ENCODE measurements around the gene NAV1.

NAV1 gene

GRCh38 chr1:201543871-201544642 lies 5.1 kb downstream of the NAV1 start:
- no peak for TF ChIP-seq ZNF70 (CRISPR knock-in tag; IDR thresholded peaks at IDR 0.05)
- TF ChIP-seq TOX (CRISPR knock-in tag; IDR thresholded peaks at IDR 0.05; ENCODE audit: borderline replicate concordance), result no peak
- TF ChIP-seq ISL1 (CRISPR knock-in tag; IDR thresholded peaks at IDR 0.05), result no peak
- no peak for TF ChIP-seq ZFP30 (CRISPR knock-in tag; IDR thresholded peaks at IDR 0.05)
- no peak for TF ChIP-seq GLIS3 (CRISPR knock-in tag; IDR thresholded peaks at IDR 0.05)
- TF ChIP-seq CSRNP3 (CRISPR knock-in tag; IDR thresholded peaks at IDR 0.05), result no peak
- TF ChIP-seq POU6F1 (CRISPR knock-in tag; IDR thresholded peaks at IDR 0.05; ENCODE audit: borderline replicate concordance, low read depth), result no peak
- no peak for TF ChIP-seq RARB (CRISPR knock-in tag; IDR thresholded peaks at IDR 0.05)
- TF ChIP-seq TSHZ2 (CRISPR knock-in tag; IDR thresholded peaks at IDR 0.05), result no peak
- no peak for TF ChIP-seq OSR1 (CRISPR knock-in tag; IDR thresholded peaks at IDR 0.05)
- TF ChIP-seq PATZ1 (CRISPR knock-in tag; IDR thresholded peaks at IDR 0.05; ENCODE audit: borderline replicate concordance), result no peak
- no peak for TF ChIP-seq CSDC2 (CRISPR knock-in tag; IDR thresholded peaks at IDR 0.05)
- ATAC-seq, result no peak

- ATAC-seq, result no peak
- no peak for TF ChIP-seq CSRNP3 (CRISPR knock-in tag; IDR thresholded peaks at IDR 0.05)
- TF ChIP-seq TSHZ2 (CRISPR knock-in tag; IDR thresholded peaks at IDR 0.05), result no peak
- TF ChIP-seq CREB5 (CRISPR knock-in tag; IDR thresholded peaks at IDR 0.05; ENCODE audit: low read depth), result no peak
- no peak for TF ChIP-seq BACH2 (CRISPR knock-in tag; IDR thresholded peaks at IDR 0.05; ENCODE audit: borderline replicate concordance)
- TF ChIP-seq CSDC2 (CRISPR knock-in tag; IDR thresholded peaks at IDR 0.05), result no peak
- TF ChIP-seq ZFP30 (CRISPR knock-in tag; IDR thresholded peaks at IDR 0.05), result no peak
Measured at GRCh38 chr1:201544710-201545109, 5.8 kb downstream of the NAV1 start.
